Measurements from ENCODE around the gene LRRN2.

- no peak for TF ChIP-seq YY1 (IDR thresholded peaks at IDR 0.05; ENCODE audit: low read depth)
- no peak for TF ChIP-seq REST (IDR thresholded peaks at IDR 0.05; ENCODE audit: low read depth)
Observed at GRCh38 chr1:204576422-204576821, 109.1 kb downstream of the LRRN2 start.

Data from Ishikawa (cell line).